Activated naive CD4-positive, alpha-beta T cell (primary cell): ENCODE measurements around the gene GPR39.

ENCODE experiments used
- DNase-seq, 4 experiments: peaks; one replicate each; lab custom pipeline; 2025; lab: John Stamatoyannopoulos, UW

Gene GPR39

DNA sequence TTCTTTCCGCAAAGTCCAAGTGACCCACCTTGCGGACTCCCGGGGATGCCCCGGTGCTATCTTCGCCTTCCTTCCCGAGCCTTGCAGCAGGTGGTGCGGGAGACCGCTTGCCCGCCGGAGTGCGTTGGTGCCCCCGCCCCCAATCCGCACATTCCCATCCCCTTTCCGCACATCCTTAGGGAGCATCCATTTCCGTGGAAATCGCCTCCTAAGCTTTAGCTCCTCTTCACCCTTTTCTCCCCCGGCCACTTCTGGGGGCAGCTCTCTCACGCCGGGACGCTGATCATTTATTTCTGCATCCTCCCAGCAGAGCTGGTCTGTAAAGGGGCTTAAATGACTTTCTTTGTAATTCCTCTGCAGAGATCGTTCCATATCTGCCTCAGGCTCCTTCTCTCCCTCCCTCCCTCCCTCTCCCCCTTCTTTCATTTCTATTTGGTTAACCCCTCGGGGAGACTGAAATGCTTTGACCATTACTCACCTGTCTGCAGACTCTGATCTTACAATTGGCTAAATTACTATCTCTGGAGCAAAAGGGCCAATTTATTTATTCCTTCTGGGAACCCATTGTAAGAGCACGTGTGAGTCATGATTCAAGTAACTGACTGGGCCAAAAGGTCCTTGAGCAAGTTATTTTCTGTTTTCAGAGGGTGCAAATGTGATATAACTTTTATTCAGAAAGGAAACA lies 254.7 kb downstream of the GPR39 start:
- DNase-seq, result no peak

DNA sequence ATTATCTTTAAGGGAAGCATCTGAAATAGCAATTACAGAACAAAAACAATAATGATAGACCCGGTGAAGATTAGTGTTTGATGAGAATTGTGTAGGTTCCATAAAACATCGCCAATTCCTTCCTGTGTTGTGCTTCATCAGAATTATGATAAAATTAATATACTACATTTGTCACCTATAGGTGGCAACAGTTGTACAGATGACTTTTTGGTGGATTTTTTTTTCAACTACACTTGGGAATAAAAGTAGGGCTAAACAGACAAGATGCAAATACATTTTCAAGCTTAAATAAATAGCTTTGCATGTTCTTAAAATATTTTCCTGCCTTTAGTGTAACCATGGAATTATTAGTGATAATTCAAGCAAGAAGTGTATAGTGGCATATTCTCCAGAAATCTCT lies 260.4 kb downstream of the GPR39 start:
- no peak for DNase-seq

DNA sequence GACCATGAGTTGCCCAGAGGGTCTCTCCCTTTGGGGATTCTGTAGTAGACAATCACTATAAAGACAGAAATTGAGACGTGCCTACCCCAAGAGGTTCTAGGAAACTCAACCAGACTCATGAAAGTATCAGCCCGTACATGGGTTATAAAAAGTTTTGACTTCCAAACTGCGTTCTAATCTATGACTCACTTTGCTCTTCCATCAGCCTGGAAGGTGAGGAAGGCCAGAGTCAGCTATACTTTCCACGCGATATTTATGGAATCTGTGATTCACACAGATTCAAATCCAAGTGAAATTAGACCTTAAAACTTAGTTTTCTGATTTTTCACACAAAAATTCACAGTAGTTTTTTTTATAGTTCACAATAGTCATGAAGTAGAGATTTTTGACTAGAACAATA lies 261.1 kb downstream of the GPR39 start:
- DNase-seq, result no peak

DNA sequence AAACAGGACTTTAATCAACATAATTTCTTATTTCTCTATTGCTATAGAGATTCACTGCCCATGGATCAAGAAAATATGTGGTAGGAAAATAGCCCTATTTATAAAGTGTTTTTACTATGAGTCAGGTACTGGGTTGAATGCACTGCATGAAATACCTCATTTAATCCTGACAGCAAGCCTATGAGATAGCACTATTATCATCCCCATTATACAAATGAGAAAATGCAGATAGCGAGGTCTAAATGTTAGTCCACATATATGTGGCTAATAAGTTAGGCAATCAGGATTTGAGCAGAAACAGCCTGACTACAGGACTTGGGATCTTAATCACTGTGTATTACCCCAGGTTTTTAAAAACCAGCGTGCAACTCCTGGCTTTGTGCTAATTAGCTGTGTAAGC lies 261.9 kb downstream of the GPR39 start:
- DNase-seq, result no peak

DNA sequence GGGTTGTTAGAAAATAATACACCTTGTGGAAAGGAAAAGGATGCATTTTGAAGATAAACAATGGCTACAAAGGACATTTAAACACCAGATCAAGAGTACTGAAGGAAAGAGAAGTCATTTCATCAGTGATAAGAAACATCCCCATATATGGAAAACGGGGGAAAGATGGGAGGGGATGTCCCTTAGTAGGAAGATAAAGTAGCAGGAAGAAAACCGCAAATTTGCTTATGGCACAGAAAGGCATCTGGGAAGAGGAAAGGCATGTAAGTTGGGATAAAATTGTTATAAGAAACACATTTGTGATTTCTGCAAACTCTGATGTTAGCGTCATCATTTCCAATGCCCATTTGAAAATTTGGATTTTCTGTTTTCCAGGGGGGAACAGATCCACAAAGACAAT lies 263.9 kb downstream of the GPR39 start:
- DNase-seq, result no peak

DNA sequence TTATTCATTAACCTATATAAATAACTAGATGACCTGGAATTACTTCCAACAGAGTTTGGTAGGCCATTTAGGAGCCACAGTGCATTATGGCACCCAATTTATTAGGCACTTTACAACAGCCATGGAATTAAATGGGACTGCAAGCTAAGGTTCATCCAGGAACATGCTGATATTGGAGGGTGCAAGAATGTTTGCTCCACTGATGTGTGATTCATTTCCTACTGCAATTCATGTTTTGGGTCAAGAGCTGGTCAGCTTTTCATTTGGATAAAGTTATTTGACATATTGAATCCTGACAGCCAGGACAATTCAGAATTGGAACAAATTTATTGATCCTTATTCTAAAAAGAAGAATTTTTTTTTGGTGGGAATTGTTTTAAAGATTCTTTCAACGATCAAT lies 265.2 kb downstream of the GPR39 start:
- no peak for DNase-seq

DNA sequence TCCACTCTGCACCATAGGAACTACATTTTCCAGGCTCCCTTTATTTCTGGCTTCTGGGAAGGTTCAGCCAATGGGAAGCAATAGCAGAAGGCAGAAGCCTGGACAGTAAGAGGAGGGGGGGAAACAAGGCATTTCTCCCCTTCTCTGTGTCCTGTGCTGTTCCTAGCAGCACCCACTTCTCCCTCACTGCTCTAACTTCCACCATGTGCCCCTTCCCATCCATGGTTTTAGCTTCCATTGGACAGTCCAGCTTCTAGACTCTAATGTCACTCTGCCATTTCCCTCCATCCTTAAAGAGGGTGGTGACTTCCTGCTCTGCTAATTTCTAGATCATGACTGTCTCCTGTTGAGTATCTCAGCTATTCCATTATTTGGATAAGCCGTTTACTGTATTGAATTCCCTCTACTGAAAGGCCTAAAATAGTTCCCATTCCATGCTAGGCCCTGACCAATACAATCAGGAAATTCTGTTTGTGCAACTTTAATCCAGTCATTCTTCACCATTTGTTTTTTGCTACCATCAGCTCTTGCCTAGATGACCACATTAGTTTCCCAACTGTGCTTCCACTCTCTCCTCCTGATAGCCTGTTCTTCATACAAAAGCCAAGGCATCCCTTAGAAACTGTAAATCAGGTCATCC lies 274.2 kb downstream of the GPR39 start:
- DNase-seq, result no peak

DNA sequence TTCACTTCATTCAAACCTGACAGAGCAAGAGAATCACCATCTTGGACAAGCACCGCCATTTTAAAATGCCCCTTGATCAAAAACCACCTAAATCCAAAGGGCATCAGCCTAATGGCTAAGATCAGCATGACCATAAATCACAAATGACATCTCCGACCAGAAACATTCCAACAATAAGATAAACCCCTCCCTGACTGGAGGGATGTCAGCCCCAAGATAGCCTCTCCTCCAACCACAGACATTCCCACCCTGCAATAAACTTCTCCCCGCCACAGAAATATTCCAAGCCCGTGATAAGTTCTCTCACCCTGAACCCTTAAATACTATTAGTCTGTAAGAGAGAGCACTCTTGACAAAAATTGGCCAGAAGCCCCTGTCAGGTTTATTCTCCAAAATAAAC lies 275.0 kb downstream of the GPR39 start:
- DNase-seq, result no peak

DNA sequence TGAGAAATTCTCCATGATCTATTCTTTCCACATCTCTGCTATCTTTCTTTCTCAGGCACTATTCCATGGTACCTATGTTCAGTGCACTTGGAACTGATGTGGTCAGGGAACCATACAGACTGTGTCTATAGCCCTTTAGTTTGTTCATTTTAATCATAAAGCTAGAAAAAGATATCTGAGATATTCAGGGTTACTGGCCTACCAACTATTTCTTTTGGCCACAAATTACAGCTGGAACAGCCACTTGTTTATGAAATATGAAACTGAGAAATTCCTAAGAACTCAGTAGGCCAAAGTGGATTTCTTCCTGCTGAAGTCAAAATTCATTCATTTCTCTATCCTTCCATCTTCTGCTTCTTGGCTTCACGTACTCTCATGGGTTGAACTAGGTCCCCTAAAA lies 276.2 kb downstream of the GPR39 start:
- no peak for DNase-seq
